Hepatocyte (in vitro differentiated cells): ENCODE measurements around the gene ADGRG4. TPM values are rescaled to one million over a fixed set of nuclear protein-coding genes. Genes with fewer than 3 reads are reported as not detected.

ENCODE experiments used
- DNase-seq: peaks from one replicate; pipeline ENCODE4 v3.0.0-alpha.2; 2016; ENCODE audit warnings: low spot score
- H2AFZ ChIP-seq: fragments of 200-600 bp; sonication (generic); 2 replicates; pipeline ENCODE4 v1.6.0; 2016; ENCODE audit warnings: antibody characterized with exemption, mild to moderate bottlenecking
- H3K27ac ChIP-seq: fragments of 200-600 bp; sonication (generic); 2 replicates; pipeline ENCODE4 v1.5.1; 2016; ENCODE audit warnings: mild to moderate bottlenecking
- H3K27me3 ChIP-seq: fragments of 200-600 bp; sonication (generic); 2 replicates; pipeline ENCODE4 v1.6.1; 2016
- H3K36me3 ChIP-seq: fragments of 200-600 bp; sonication (generic); replicated peaks from 2 replicates; pipeline ENCODE4 v1.5.1; 2016; ENCODE audit warnings: low read depth; ENCODE audit not compliant: insufficient read depth
- H3K4me1 ChIP-seq: fragments of 200-600 bp; sonication (generic); 2 replicates; pipeline ENCODE4 v1.5.1; 2016; ENCODE audit warnings: mild to moderate bottlenecking, moderate library complexity; ENCODE audit not compliant: insufficient read depth
- H3K4me2 ChIP-seq: fragments of 200-600 bp; sonication (generic); 2 replicates; pipeline ENCODE4 v1.6.0; 2016
- H3K4me3 ChIP-seq: fragments of 200-600 bp; sonication (generic); 2 replicates; pipeline ENCODE4 v1.5.1; 2016; ENCODE audit warnings: mild to moderate bottlenecking
- H3K79me2 ChIP-seq: fragments of 200-600 bp; sonication (generic); 2 replicates; pipeline ENCODE4 v1.6.0; 2017; ENCODE audit warnings: mild to moderate bottlenecking
- H3K9me2 ChIP-seq: fragments of 200-600 bp; sonication (generic); replicated peaks from 2 replicates; pipeline ENCODE4 v1.6.0; 2017; ENCODE audit warnings: mild to moderate bottlenecking; ENCODE audit not compliant: insufficient read depth
- H3K9me3 ChIP-seq: fragments of 200-600 bp; sonication (generic); 2 replicates; pipeline ENCODE4 v1.5.1; 2016; ENCODE audit warnings: low read depth, mild to moderate bottlenecking
- H4K20me1 ChIP-seq: fragments of 200-600 bp; sonication (generic); 2 replicates; pipeline ENCODE4 v1.6.0; 2016; ENCODE audit warnings: mild to moderate bottlenecking; ENCODE audit not compliant: insufficient read depth, poor library complexity, severe bottlenecking
- EZH2 ChIP-seq: fragments of 200-600 bp; sonication (generic); IDR thresholded peaks from 2 replicates; pipeline ENCODE4 v1.6.1; 2016; ENCODE audit warnings: antibody characterized with exemption, mild to moderate bottlenecking, borderline replicate concordance
- EZH2phosphoT487 ChIP-seq: fragments of 200-600 bp; sonication (generic); IDR thresholded peaks from one replicate; pipeline ENCODE4 v1.6.1; 2018; ENCODE audit warnings: antibody characterized with exemption, mild to moderate bottlenecking, low read depth, moderate library complexity; ENCODE audit not compliant: unreplicated experiment, severe bottlenecking
- WGBS: methylation state at CpG from one replicate; pipeline ENCODE4 v1.1.6; 2016; ENCODE audit warnings: low lambda C conversion rate; ENCODE audit errors: missing lambda C conversion rate; 5-methylcytosine and 5-hydroxymethylcytosine counted together
- polyA plus RNA-seq: library from polyadenylated mRNA; unstranded; fragments of >200 nt; fragmentation: Nextera tagmentation; extraction: Ambion mirVana; gene quantifications from 2 replicates; pipeline ENCODE4 v1.2.1, GENCODE V29; 2016
- total RNA-seq: library from RNA; depleted of rRNA; stranded (reverse); fragments of >200 nt; gene quantifications from 2 replicates; pipeline ENCODE4 v1.2.3, GENCODE V29; 2014
- TF ChIP-seq, protein P1 (sequence below): fragments of 200-600 bp; sonication (generic); IDR thresholded peaks from 2 replicates; pipeline ENCODE4 v1.5.1; 2016; ENCODE audit warnings: antibody characterized with exemption, mild to moderate bottlenecking; ENCODE audit not compliant: poor library complexity

Gene ADGRG4
- total and polyA plus RNA-seq, 2 experiments from 2014 or later, result 0.27 TPM; not detected in 1

DNA sequence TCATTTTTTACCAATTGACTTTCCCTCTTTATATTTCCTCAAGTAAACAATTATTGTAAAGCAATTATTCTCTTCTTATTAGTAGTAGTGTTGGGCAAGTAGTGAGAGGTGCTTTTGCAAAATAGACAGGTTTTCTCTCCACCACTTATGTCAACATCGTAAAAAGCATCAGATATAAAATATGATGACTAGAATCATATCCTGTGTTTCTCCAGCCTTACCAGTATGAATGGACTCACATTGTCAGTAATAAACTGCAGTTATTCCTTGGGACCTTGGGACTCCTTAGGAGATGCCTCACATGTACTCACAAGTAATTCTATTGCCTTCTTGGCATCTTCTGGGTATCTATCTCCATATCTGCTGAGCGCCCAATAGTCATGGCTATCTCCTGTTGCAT lies 146.5 kb downstream of the ADGRG4 start:
- H2AFZ ChIP-seq, result no peak overlapping the region
- no peaks in the 10 kb centered on the region for H3K4me1 ChIP-seq
- H3K9me2 ChIP-seq, result no peaks in the 10 kb centered on the region
- TF ChIP-seq, protein P1, sequence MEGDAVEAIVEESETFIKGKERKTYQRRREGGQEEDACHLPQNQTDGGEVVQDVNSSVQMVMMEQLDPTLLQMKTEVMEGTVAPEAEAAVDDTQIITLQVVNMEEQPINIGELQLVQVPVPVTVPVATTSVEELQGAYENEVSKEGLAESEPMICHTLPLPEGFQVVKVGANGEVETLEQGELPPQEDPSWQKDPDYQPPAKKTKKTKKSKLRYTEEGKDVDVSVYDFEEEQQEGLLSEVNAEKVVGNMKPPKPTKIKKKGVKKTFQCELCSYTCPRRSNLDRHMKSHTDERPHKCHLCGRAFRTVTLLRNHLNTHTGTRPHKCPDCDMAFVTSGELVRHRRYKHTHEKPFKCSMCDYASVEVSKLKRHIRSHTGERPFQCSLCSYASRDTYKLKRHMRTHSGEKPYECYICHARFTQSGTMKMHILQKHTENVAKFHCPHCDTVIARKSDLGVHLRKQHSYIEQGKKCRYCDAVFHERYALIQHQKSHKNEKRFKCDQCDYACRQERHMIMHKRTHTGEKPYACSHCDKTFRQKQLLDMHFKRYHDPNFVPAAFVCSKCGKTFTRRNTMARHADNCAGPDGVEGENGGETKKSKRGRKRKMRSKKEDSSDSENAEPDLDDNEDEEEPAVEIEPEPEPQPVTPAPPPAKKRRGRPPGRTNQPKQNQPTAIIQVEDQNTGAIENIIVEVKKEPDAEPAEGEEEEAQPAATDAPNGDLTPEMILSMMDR, result no peak
- TF ChIP-seq EZH2, result no peak
- no peak for TF ChIP-seq EZH2phosphoT487
- no peak for DNase-seq
- 74% methylated on average over 2 of the region's 2 CpGs for WGBS
- H3K9me3 ChIP-seq, result no peaks in the 10 kb centered on the region
- H3K27me3 ChIP-seq, result no peaks in the 10 kb centered on the region
- H3K4me3 ChIP-seq, result no peak overlapping the region
- H3K27ac ChIP-seq, result no peak overlapping the region
- H3K79me2 ChIP-seq, result no peaks in the 10 kb centered on the region
- no peaks in the 10 kb centered on the region for H4K20me1 ChIP-seq
- H3K36me3 ChIP-seq, result no peaks in the 10 kb centered on the region
- H3K4me2 ChIP-seq, result no peak overlapping the region

DNA sequence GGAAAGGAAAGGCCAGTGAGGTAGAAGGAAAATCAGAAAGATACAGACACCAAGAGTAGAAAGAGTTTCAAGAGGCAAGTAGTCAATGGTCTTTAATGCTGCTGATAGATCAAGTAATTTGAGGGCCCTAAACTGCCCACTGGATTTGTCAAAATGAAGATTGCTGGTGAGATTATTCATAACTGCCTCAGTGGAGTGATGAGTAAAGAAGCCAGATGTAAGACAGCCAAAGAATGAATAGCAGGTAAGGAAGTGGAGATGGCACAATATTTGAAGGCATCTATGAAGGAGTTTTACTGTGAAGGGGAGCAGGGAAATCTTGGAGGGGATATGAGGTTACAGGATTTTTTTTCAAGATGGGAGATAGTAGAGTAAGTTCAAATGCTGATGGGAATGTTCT lies 147.2 kb downstream of the ADGRG4 start:
- no peak for DNase-seq
- no peak overlapping the region for H3K27ac ChIP-seq
- no peaks in the 10 kb centered on the region for H3K27me3 ChIP-seq
- no peaks in the 10 kb centered on the region for H3K9me2 ChIP-seq
- no peaks in the 10 kb centered on the region for H4K20me1 ChIP-seq
- H3K4me1 ChIP-seq, result no peaks in the 10 kb centered on the region
- TF ChIP-seq EZH2phosphoT487 (no peak), EZH2 (no peak)
- TF ChIP-seq, protein P1, result no peak
- H3K36me3 ChIP-seq, result no peaks in the 10 kb centered on the region
- H3K4me2 ChIP-seq, result no peak overlapping the region
- H3K4me3 ChIP-seq, result no peak overlapping the region
- no peak overlapping the region for H2AFZ ChIP-seq
- H3K79me2 ChIP-seq, result no peaks in the 10 kb centered on the region
- H3K9me3 ChIP-seq, result no peaks in the 10 kb centered on the region

DNA sequence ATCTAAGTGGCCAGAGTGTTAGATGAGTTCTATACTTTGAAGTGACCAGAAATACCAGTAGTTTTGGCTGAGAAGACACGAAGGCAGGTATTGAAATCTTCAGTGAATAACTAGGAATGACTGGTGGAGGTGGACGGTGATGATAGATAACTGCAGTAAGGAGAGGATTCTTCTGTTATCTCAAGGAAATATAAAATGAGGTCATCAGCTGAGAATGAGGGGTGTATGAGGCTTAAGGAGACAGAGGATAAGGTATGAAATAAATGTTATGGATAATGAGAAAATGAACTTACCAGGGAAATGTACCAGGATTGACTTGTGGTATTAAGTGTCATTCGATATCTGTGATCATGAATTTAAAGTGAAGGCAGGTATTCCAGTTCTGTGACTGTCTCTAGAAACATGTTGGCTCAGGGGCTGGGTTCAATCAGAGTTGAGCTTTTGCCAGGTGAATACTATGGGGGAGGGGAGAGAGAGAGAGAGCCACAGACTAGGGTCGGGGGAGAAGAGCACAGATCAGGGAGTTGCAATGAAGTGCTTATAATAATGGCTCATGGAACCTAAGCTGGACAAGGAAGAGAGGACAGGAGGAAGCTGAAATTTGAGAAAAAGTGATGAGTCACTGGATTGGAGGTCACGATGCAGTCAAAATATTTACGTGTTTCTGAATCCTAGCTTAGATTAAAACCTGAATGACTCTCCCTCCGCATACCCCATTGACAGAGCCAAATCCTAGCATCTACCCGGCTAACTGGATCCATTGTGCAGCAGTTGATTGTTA lies 149.5 kb downstream of the ADGRG4 start:
- Histone ChIP-seq H3K4me2 (no peak overlapping the region), H3K36me3 (no peaks in the 10 kb centered on the region), H3K27ac (no peak overlapping the region), H3K4me1 (peaks cover 8% of the 10 kb centered on the region), H3K9me2 (no peaks in the 10 kb centered on the region), H4K20me1 (no peaks in the 10 kb centered on the region), H2AFZ (no peak overlapping the region), H3K4me3 (no peak overlapping the region), H3K9me3 (no peaks in the 10 kb centered on the region), H3K27me3 (no peaks in the 10 kb centered on the region), H3K79me2 (no peaks in the 10 kb centered on the region)
- TF ChIP-seq, protein P1, result no peak
- TF ChIP-seq EZH2 (no peak), EZH2phosphoT487 (no peak)
- DNase-seq, result no peak
- 71% methylated on average over 8 of the region's 8 CpGs for WGBS
